Muscle of arm (tissue), 12 donors: ENCODE data around the gene TMOD2. TPM values are rescaled to one million over a fixed set of nuclear protein-coding genes. Genes with fewer than 3 reads are reported as not detected.
A peak's percentile ranks its signal among the peaks of the same experiment; 100 is the strongest.

Experiments used
- DNase-seq: peaks from one replicate; pipeline ENCODE4 v3.0.0-alpha.2; 2013
- polyA plus RNA-seq, 12 donors: library from polyadenylated mRNA; unstranded; fragments of 120-200 nt; gene quantifications; one replicate each; pipeline ENCODE4 v1.2.1, GENCODE V29; 2013; ENCODE audit not compliant: insufficient read length in 12 of 12

The TMOD2 gene
- polyA plus RNA-seq, 12 donors = 6.7 to 15.8 (median 8.3) TPM; not detected in 1

DNA sequence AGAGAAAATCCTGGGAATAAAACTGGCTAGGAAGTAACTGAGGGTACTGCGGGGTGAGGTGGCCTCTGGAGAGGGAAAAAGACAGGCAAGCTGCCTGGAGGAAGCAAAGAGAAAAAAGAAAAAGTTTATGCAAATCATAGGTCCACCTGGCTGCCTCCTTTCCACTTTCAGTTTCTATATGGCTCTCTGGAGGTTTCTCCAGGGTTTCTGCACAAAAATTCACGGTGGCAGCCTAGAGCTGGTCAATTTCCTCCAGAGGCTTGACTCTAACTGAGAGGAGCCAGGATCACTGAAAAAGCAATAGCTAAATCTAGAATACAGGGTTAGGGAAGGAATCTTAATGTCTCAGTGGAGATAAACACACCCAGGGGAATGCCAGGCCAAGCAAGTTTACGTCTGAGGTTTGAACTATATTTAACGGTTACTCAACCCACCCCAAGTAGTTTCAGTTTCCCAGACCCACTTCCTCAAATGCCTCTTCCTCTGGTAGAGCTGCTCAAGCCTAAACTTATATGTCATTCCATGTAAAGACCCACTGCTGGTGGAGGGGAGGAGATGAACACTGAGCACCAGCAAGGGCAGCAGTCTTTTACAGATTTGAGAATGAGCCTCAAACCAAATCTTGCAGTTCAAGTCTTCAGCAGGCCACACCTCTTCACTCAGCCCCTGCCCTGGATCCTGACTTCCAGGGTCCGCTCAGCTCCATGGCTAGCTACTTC is 19.7 kb upstream of the TMOD2 start:
- DNase-seq = peak; percentile 22

DNA sequence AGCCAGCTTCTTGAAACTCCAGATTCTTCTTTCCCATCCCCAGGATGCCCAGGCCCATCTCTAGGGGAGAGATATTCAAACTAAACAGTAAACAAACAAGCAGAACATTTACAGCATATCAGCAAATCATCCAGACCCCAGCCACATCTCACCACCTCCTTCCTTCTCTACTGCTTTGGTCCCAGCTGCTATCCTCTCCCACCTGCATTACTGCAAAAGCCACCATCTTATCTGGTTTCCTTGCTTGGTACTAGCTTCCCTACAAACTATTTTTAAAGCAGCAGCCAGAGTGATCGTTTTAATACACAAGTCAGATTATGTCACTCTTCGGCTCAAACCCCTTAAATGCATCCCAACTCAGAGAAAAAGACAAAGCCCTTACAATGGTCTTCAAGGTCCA is 18.8 kb upstream of the TMOD2 start:
- DNase-seq = no peak

DNA sequence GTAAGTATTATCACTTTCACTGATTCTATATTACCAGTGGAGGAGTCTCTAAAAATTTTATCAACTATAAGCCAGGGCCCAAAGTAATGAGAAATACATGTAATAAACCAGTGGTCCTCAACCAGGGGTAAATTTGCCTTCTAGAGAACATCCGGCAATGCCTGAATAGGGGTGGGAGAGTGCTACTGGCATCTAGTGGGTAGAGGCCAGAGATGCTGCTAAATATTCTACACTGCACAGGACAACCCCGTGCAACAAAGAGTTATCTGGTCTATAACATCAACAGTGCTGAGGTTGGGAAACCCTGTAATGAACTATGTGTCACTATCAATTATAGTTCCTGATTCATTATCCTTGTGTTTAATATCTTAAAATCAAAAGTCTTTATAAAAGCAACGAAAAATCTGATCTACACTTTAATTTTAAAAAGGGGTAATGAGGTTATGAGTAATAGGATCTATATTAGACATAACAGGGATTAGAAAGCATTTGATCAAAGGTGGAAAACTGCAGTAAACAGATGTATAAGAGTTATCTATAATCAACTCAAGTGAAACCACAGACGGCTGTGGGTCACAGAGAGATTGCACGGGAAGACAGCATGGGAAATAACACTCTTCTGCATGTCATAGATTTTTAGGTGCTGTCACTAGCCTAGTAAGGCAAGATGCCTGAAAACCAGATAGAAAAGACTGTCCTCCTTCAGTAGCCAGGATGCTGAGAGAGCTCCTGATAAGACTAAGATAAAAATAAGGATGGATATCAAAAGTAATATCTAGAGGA is 16.0 kb upstream of the TMOD2 start:
- DNase-seq = no peak

DNA sequence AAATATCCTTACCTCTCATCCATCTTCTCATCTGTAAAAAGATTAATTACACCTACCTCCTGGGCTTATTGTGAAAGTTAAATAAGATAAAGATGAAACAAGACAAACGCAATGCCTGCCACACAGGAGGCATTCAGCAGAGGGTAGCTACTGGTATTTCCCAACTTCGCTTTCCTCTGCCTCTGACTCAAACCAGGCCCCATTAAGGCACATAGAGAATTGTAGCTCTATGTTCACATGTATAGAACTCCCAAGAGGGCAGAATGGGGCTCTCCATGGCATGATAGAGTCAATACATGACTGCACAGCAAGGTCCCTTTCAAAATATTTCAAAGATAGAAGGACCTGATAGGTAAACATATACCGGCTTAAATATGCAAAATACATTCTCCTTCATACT is 15.3 kb upstream of the TMOD2 start:
- no peak for DNase-seq

DNA sequence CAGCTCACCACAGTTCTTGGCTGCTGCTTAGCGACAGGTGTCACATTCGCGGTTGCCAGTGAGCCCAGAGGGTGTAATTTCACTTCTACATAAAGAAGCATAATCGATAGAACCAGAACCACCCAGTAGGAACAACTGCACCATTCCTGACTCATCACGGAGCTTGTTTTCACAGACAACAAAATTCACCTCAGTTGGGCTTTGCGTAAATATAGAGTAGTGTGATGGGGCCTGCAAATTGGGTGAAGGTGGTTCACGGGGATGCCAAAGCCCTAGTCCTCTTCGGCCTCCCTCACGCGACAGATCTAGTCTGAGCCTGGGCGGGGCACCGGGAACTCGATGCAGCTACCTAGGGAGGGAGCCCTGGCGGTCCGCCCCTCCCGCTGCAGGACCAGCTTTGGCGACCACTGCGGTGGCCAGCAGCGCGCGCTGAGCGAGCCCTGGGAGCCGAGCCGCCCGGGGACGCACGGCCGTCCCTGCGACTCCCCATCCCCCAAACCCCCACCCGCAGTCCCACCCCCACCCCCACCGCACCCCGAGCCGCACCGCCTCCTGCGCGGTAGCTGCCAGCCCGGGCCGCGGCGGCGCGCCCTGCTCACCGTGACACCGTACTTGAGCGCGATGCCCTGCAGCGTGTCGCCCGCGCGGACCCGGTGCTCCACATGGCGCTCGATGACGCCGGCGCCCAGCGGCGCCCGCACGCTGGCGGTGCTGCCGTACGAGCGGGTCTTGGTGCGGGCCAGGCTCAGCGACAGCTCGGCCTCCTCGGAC is 14.5 kb upstream of the TMOD2 start:
- DNase-seq = no peak

DNA sequence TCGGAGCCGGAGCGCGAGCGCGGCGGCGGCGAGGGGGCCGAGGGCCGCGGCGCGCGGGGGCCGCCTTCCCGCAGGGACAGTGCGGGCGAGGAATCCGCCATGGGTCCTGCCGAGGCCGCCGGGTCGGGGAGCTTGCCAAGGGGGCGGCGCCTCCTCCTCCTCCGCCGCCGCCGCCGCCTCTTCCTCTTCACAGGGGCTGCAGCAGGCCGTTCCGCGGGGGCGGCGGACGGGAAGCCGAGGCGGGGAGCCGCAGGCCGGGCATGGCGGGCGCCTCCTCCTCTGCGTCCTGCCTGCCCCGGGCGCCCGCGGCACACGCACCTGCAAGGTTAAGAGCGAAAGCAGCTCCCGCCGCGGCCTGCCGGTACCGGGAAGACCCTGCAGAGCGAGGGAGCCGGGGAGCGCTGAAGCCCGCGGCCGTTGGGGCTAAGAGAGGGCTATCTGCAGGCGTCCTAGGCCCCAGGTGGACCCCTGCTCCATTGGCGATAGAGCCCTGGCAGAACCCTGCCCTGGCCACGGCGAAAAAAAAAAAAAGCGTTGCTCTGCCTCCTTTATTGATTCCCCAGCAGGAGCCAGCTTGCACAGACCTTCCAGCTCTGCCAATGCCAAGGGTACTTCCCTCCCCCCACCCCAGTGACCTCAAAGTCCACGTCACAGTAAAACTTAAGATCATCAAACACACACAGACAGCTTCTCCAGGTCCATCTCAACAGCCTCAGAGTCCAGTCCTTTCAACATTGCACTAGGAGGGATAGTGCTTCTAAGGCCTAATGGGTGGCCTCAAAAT is 13.7 kb upstream of the TMOD2 start, which contains the start of gene LYSMD2:
TSS of gene LYSMD2 (minus strand) at position 134 of the 784 bp plus-strand sequence. CDS start at position 101, 33 bp downstream.
- DNase-seq = peak; percentile 57

DNA sequence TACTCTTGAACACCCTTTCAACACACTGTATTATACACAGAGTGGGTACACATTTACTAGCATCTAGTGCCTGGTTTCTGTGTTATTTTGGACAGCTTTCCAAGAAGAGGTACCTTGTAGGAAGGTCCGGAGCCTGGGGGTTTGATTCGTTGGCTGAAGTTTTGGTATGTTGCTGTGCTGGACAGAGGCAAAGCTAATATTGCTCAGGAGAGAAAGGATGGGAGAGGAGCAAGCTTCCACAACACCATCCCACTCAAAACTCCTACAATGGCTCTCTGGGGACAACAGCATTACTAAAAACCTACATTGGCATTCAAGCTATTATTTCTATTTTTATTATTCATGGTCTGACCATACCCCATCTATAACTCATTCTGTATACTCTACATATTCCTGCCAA is 12.8 kb upstream of the TMOD2 start:
- no peak for DNase-seq

DNA sequence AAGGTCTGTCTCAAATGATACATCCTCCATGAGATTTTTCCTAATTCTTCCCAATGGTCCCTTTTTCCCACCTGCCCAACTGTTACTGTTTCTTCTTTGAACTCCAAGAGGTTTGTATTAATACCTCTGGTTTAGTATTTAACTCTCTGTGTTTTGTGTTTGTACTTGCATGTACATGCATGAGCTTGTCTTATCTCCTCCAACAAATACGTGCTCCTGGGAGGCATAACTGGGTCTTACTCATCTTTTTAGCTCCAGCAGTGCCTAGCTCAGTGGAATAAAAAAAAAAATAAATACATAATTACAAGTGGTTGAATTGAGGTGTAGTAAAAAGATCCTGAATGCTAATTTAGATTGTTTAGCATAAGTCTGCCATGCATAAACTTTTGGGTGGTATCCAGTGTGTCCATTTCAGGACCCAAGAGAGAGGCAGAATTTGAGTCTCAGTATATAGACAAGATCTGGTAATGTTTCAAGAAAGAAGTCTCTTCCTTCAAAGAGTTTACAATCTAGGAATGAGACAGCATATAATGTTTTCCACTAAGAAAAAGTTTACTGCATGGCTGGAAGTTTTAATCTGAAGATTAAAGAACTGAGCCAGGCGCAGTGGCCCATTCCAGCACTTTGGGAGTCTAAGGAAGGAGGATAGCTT is 12.2 kb upstream of the TMOD2 start:
- no peak for DNase-seq

DNA sequence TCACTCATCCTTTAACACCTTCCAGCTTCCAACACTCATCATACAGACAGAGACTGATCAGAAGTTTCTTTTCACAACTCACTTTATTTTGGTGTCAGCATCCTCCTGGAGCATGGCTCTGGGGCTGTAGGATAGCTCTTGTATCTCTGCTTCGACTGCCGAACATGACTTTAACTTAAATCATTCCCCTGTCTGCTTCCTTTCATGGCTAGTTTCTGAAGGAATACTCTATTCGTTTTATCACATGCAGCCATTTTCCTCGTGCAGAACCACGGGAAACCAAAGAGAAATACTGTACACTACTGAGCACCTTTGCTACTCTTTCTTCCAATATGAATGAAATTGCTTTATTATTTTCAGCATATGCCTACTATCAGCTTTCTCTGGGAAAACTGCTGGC is 2.1 kb upstream of the TMOD2 start:
- no peak for DNase-seq

DNA sequence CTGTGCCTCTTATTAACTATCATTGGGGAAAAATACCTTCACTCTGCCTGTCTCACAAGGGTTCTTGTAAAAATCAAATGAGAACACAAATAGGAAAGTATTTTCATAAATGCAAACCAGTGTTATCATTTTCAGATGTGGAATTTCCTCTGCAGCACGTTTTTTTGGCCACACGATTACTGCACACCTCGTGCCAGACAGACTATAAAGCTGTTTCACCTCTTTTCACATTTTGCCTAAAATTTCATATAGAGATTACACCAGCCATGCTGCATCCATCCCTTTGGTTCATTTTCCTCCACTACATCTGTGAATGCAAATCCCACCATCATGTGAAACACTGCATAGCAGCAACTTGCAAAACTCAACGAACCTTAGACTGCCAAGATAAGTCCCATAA is 1.2 kb upstream of the TMOD2 start:
- no peak for DNase-seq

DNA sequence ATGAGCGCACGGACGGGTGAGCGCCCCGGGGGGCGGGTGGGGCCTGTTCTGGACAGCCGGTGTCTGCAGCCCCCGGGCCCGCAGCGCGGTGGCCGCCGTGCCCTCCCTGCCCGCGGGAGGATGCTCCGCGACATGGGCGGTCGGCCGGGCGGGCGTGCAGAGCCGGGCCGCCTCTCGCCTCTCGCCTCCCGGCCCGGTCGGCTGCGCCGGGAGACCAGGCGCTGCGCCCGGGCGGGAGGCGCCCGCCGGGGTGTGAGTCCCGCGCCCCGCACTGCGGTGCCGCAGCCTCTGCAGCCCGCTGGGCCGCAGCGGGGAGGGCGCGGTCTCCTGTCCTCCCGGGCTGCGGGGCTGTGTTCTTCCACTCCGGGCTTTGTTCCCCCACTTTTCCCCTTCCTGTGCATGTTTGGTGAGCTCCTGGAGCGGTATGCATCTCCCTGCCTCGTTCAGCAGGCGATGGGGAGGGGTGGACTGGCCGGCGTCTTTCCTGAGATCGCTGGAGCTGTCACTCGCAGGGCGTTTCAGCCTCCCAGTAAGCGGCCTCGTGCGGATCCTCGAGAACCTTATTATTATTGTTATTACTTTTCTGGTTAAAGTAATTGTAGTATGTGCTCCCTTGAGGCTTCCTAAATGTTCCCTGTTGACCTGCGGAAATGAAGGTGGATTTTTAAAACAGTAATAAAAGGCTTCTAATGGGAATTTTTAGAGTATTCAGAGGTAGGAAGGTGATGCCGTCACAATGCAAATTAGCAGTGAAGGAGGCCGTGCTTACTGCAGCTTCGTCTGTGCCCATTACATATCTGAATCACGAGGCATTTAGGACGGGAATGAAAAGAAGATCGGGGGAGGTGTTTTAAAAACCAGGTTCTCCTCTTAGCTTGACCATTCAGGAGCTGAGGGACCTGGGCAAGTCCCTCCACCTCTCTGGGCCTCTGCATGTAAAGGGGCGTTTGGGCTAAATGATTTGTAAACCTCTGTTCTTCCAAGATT is 593 bp downstream of the TMOD2 start:
- DNase-seq = no peak

DNA sequence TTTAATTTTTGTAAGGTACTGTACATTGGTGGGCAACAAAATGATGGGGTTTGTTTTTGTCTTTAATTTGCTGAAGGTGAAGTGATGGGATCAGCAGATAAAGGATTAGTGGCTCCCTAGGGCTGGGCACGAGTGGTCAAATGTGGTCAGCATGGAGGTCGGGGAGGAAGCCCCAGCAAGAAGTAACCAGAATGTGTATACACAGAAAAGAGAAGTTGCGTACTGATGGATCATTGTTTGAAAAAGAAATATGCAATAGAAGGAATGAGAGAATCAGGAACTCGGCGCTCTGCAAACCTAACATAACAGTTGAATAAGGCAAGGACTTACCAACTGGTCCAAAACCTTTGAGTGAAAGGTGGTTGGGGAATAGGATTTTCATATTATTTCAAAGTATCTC is 1.5 kb downstream of the TMOD2 start:
- DNase-seq = no peak

DNA sequence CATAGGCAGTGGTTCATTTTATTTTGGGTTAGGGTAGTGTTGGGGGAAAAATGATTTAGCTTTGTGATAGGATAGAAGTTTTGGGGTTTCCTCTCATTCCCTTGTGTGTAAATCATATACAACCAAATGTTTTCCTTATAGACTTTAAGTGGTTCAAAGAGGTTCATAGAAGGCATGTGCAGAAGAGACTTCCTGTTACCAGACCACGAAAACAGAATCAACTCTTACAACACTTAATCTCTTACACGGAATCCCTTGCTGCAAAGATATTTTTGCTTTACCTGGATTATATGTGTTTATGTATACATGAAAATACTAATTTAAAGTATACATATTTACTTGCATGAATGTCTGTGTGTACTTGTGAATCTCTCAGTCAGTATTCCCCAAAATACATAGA is 2.9 kb downstream of the TMOD2 start:
- no peak for DNase-seq

DNA sequence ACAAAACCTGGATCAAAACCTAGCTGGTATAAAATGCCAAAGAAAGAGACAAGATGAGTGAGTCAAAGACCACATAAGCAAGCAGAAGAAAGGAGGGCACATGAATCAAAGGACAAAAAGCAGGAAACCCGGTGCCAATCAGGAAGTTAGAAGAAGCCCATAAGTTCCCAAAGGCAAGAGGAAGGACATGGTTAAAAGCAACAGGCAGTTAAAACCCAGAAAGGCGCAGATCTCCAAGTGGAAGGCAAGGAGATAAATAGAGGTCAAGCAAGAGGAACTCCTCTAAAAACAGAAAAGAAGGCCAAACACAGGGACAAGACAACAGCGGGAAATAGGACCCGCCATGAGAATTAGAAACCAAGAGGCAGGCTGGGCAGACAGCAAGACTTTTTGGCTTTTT is 4.4 kb downstream of the TMOD2 start:
- DNase-seq = no peak

DNA sequence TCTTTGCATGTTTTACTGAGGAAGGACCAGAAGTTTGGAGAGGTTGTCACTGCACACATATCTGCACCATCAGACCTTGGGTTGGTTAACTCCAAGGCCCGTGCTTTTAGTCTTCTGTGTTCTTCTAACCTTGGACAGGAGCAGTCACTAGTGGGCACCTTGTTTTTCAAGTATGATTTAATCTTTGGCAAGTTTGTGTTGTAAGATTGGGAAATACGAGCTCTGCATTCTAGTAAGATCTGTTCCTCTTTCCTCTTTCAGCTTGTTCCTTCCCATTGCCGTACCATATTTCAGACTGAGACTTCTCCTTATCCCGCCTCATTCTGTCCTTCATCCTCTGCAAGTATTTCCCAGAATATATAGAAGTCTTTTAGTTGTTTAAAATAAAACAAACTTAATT is 5.1 kb downstream of the TMOD2 start:
- DNase-seq = no peak

DNA sequence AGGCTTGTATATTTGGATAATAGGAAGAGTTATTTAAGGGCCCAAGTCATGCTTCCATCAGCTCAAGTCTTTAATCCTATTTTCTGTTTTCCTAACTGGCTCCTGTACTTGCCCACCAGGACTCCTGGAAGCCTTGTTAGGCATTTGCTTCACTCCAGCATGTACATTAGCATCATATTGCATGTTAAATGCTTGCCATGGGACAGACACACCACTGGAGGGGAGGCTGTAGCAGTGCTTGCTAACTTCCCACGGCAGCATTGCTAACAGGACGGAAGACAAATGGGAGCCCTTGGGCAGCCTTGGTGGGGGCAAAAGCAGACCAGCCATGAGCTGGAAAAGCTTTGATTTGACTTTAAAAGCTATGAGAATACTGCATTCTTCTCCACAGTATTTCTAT is 6.1 kb downstream of the TMOD2 start:
- DNase-seq = no peak

DNA sequence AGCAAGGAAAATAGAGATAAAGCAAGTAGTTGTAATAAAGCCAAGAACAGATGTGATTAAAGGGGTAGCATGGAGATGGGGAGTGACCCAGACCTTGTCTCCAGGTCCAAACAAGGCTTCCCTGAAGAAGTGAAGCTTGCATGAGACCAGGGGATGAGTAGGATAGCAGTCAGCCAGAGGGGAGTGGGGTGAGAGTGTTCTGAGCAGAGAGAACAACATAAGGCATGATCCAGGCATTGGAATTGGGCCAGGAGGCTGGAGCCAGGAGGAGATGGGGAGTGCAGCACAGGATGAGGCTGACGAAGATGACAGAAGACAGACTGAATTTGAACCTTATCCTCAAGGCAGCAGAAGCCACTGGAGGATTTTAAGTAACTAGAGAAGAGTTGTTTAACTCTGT is 7.2 kb downstream of the TMOD2 start:
- DNase-seq = peak; percentile 76

DNA sequence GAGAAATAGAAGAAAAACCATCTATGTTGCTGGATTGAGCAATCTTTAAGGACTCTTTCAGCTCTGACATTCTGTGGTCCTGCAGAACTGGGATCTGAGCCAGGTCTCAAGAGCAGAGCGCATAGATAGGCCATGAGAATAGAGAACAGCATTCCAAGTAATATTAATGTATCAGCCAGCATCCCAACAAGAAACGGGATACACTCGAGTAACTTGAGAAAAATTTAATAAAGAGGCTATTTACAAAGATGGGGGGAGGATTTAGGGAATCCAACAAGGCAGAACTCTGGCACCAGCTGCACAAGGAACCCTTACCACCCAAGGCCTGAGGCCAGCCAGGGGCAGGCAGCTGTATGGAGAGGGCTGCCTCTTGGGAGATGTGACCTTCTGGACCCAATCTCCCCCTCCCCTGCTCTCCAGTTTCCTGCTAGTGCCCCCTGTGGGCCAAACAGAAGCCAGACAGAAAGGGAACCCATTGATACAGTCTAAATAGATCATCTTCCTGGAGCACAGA is 8.2 kb downstream of the TMOD2 start:
- peak; percentile 73 for DNase-seq

DNA sequence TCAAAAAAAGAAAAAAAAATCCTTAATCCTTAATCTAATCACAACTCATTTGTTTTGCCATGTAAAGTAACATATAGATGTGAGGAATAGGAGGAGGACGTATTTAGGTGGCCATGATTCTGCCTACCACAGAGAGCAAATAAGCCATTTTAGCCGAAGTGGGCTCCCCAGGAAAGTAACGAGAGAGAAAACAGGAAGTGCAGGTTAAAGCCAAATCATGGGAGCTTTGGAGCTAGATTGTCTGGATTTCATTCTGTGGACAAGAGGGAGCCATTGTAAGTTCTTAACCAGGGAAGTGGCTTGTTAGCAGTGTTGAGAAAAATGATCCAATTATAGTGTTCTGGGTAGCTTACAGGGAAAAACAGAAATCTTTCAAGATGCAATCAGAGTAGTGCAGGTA is 9.4 kb downstream of the TMOD2 start:
- DNase-seq = no peak

DNA sequence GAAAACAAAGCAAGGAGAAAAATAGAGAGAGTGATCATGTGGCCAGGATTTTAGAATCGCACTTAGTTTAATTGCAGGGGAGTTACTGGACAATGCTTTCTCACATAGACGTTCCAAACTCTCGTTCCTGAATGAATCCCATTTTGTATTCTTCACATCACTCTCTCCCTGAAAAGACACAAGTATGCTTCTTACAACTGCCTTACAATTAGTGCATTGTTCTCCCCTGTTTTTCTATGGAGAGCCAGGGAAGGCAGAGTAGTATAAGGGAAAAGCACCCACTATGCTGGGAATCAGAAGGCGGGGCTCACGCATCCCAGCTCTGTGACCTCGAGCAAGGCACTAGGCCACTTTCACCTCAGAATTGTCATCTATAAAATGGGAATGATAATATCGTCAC is 14.4 kb downstream of the TMOD2 start:
- no peak for DNase-seq
